Neural progenitor cell (in vitro differentiated cells): ENCODE data around the gene MRPL39. TPM values are rescaled to one million over a fixed set of nuclear protein-coding genes. Genes with fewer than 3 reads are reported as not detected.

Source experiments
- DNase-seq: peaks from one replicate; pipeline ENCODE4 v3.0.0-alpha.2; 2016; ENCODE audit warnings: low spot score
- H2AFZ ChIP-seq: fragments of 200-600 bp; sonication (generic); replicated peaks from 2 replicates; pipeline ENCODE4 v1.6.1; 2016; ENCODE audit warnings: antibody characterized with exemption
- H3F3A ChIP-seq: fragments of 200-600 bp; sonication (generic); 2 replicates; pipeline ENCODE4 v1.6.1; 2016; ENCODE audit warnings: antibody characterized with exemption, low read depth
- H3K27ac ChIP-seq: fragments of 200-600 bp; sonication (generic); 2 replicates; pipeline ENCODE4 v1.5.1; 2016; ENCODE audit warnings: mild to moderate bottlenecking
- H3K27me3 ChIP-seq: fragments of 200-600 bp; sonication (generic); 2 replicates; pipeline ENCODE4 v1.6.1; 2016; ENCODE audit warnings: mild to moderate bottlenecking, moderate library complexity
- H3K36me3 ChIP-seq: fragments of 200-600 bp; sonication (generic); 2 replicates; pipeline ENCODE4 v1.5.1; 2016
- H3K4me1 ChIP-seq: fragments of 200-600 bp; sonication (generic); 2 replicates; pipeline ENCODE4 v1.6.1; 2016; ENCODE audit warnings: mixed run types
- H3K4me2 ChIP-seq: fragments of 200-600 bp; sonication (generic); 2 replicates; pipeline ENCODE4 v1.6.1; 2016
- H3K4me3 ChIP-seq: fragments of 200-600 bp; sonication (generic); 2 replicates; pipeline ENCODE4 v1.5.1; 2016
- H3K79me2 ChIP-seq: fragments of 200-600 bp; sonication (generic); 2 replicates; pipeline ENCODE4 v1.6.1; 2016; ENCODE audit warnings: low read depth
- H3K9ac ChIP-seq: fragments of 200-600 bp; sonication (generic); 2 replicates; pipeline ENCODE4 v1.6.1; 2016
- H3K9me3 ChIP-seq: fragments of 200-600 bp; sonication (generic); 2 replicates; pipeline ENCODE4 v1.5.1; 2016; ENCODE audit warnings: low read depth
- H4K20me1 ChIP-seq: fragments of 200-600 bp; sonication (generic); 2 replicates; pipeline ENCODE4 v1.6.1; 2016; ENCODE audit warnings: low read depth
- H3K27ac Mint-ChIP-seq: 3 replicates; pipeline ENCODE4 v1.8.0; 2021; ENCODE audit warnings: mixed read lengths
- H3K27me3 Mint-ChIP-seq: 2 replicates; pipeline ENCODE4 v1.8.0; 2022; ENCODE audit warnings: low read depth, mild to moderate bottlenecking, inconsistent platforms, moderate library complexity, mixed read lengths; ENCODE audit not compliant: insufficient read depth
- H3K36me3 Mint-ChIP-seq: 3 replicates; pipeline ENCODE4 v1.8.0; 2021; ENCODE audit warnings: mixed read lengths
- H3K4me1 Mint-ChIP-seq: 3 replicates; pipeline ENCODE4 v1.8.0; 2021; ENCODE audit warnings: mixed read lengths
- H3K4me3 Mint-ChIP-seq: 3 replicates; pipeline ENCODE4 v1.8.0; 2021; ENCODE audit warnings: mild to moderate bottlenecking, moderate library complexity, mixed read lengths
- H3K9me3 Mint-ChIP-seq: 3 replicates; pipeline ENCODE4 v1.8.0; 2020; ENCODE audit warnings: mixed read lengths
- CTCF ChIP-seq: fragments of 200-600 bp; sonication (generic); IDR thresholded peaks from 2 replicates; pipeline ENCODE4 v1.5.1; 2017; ENCODE audit warnings: antibody characterized with exemption, mild to moderate bottlenecking
- EZH2 ChIP-seq: fragments of 200-600 bp; sonication (generic); IDR thresholded peaks from 2 replicates; pipeline ENCODE4 v1.6.1; 2017; ENCODE audit warnings: antibody characterized with exemption, mild to moderate bottlenecking, moderate library complexity
- EZH2phosphoT487 ChIP-seq: fragments of 200-600 bp; sonication (generic); IDR thresholded peaks from 2 replicates; pipeline ENCODE4 v1.6.1; 2017; ENCODE audit warnings: antibody characterized with exemption
- total RNA-seq: library from RNA; depleted of rRNA; stranded (reverse); fragments of >200 nt; gene quantifications from 2 replicates; pipeline ENCODE4 v1.2.3, GENCODE V29; 2015; ENCODE audit warnings: low replicate concordance

Gene MRPL39
- total RNA-seq, 1 donor from 2014 or later: 63.1 TPM

GRCh38 chr21:25578056-25578961, 29.0 kb downstream of the MRPL39 start:
- Histone ChIP-seq H3K4me2 (no peak overlapping the region), H3K9me3 (no peaks in the 10 kb centered on the region), H3K4me1 (no peaks in the 10 kb centered on the region), H3K27me3 (no peaks in the 10 kb centered on the region), H3F3A (no peaks in the 10 kb centered on the region), H3K27ac (no peak overlapping the region), H3K9ac (no peak overlapping the region), H4K20me1 (no peaks in the 10 kb centered on the region), H3K36me3 (no peaks in the 10 kb centered on the region), H2AFZ (no peak overlapping the region), H3K79me2 (no peaks in the 10 kb centered on the region), H3K4me3 (no peak overlapping the region)
- Mint-ChIP-seq H3K4me3 (no peak overlapping the region), H3K27ac (no peak overlapping the region), H3K4me1 (peaks cover 8% of the 10 kb centered on the region), H3K27me3 (peaks cover 2% of the 10 kb centered on the region), H3K36me3 (peaks cover 13% of the 10 kb centered on the region), H3K9me3 (no peaks in the 10 kb centered on the region)
- TF ChIP-seq EZH2phosphoT487: no peak
- no peak for TF ChIP-seq CTCF
- no peak for TF ChIP-seq EZH2
- no peak for DNase-seq

- Histone ChIP-seq H3K9me3 (no peaks in the 10 kb centered on the region), H3K4me3 (no peak overlapping the region), H3K4me2 (no peak overlapping the region), H3K4me1 (no peaks in the 10 kb centered on the region), H2AFZ (no peak overlapping the region), H3K9ac (no peak overlapping the region), H4K20me1 (no peaks in the 10 kb centered on the region), H3F3A (no peaks in the 10 kb centered on the region), H3K79me2 (no peaks in the 10 kb centered on the region), H3K27me3 (no peaks in the 10 kb centered on the region), H3K27ac (no peak overlapping the region), H3K36me3 (no peaks in the 10 kb centered on the region)
- Mint-ChIP-seq H3K4me1 (peaks cover 8% of the 10 kb centered on the region), H3K4me3 (no peak overlapping the region), H3K27ac (no peak overlapping the region), H3K27me3 (peaks cover 2% of the 10 kb centered on the region), H3K36me3 (peaks cover 13% of the 10 kb centered on the region), H3K9me3 (no peaks in the 10 kb centered on the region)
- TF ChIP-seq EZH2: no peak
- TF ChIP-seq EZH2phosphoT487: no peak
- no peak for TF ChIP-seq CTCF
- DNase-seq: no peak
These were observed 29.7 kb downstream of the MRPL39 start for GRCh38 chr21:25577424-25578055.

- Histone ChIP-seq H4K20me1 (no peaks in the 10 kb centered on the region), H3K79me2 (no peaks in the 10 kb centered on the region), H3K4me2 (no peak overlapping the region), H3K9ac (no peak overlapping the region), H3F3A (no peaks in the 10 kb centered on the region), H3K4me1 (peaks cover 3% of the 10 kb centered on the region), H3K27ac (no peak overlapping the region), H3K27me3 (no peaks in the 10 kb centered on the region), H3K4me3 (no peak overlapping the region), H3K9me3 (no peaks in the 10 kb centered on the region), H3K36me3 (no peaks in the 10 kb centered on the region), H2AFZ (no peak overlapping the region)
- DNase-seq: no peak
- no peaks in the 10 kb centered on the region for H3K9me3 Mint-ChIP-seq
- H3K27me3 Mint-ChIP-seq: no peaks in the 10 kb centered on the region
- peaks cover 9% of the 10 kb centered on the region for H3K4me1 Mint-ChIP-seq
- no peak overlapping the region for H3K4me3 Mint-ChIP-seq
- H3K27ac Mint-ChIP-seq: no peak overlapping the region
- TF ChIP-seq EZH2 (no peak), EZH2phosphoT487 (no peak), CTCF (no peak)
- peaks cover 8% of the 10 kb centered on the region for H3K36me3 Mint-ChIP-seq
These were observed 33.7 kb downstream of the MRPL39 start for GRCh38 chr21:25573409-25574206.
